Measurements from ENCODE around the gene OR51B2.
"Not testable (repeated sequence)": the region's sequence is repeated elsewhere in the genome, so short reads cannot be mapped to it uniquely, and the experiment has no call there.

OR51B2 gene

GRCh38 chr11:5307256-5308019 is 16.7 kb downstream of the OR51B2 start:
- DNase-seq: no peak

DNA sequence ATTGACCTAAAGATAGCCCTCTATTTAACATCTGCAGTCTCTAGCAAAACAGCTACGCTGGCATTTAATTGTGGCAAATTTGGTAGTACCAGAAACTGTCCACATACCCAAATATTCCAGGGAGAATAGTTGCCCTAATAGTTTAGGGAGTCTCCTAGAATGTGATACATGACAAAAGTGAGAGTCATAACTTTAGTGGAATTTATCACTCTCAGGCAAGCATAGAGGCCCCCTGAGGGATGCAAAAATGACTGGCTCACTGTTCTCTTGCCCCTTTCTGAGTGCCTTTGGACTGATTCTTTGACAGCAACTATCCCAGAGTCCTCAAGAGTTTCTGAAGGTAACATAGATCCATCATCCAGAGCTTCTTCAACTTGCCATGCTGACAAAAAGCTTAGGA is 20.1 kb downstream of the OR51B2 start:
- DNase-seq: no peak

DNA sequence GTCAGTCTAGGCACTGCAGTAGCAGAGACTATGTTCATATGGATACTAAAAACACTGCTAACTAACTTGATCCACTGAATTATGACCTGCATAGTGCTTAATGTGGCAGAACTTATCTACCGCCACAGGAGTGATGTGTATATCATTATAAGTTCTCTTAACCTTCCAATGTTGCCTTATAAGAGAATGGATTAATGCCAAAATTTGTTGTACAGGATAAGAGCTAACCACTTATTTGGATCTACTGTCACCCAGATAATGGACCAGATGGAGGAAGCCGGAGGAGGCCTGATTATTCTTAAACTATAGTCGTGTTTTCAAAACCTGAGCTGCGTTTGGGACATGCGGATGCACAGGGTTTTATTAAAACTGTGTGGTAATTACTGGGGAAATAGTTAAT is 20.5 kb downstream of the OR51B2 start:
- no peak for DNase-seq

DNA sequence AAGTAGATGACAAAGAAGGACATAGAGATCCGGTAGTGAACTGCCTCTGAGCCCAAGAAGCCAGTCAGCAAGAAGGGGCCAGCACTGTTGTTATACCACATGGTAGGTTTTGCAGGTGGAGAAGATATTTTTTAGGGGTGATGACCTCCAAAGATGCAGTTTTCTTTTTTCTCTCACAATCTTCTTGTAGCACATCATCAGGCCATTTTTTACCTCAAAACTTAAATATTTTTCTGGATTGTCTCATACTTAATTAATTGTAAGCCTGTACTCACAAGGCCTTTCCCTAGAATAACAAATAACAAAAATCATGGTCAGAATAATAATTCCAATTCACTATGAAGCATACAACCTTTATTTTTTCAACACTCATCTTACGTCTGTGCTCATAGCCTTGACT is 22.3 kb downstream of the OR51B2 start, which contains the start of gene OR51B4:
Gene OR51B4, minus strand, starts transcription at position 101 of the 400 bp plus-strand sequence. Its CDS starts 0 bp downstream, at position 101.
- DNase-seq: no peak

DNA sequence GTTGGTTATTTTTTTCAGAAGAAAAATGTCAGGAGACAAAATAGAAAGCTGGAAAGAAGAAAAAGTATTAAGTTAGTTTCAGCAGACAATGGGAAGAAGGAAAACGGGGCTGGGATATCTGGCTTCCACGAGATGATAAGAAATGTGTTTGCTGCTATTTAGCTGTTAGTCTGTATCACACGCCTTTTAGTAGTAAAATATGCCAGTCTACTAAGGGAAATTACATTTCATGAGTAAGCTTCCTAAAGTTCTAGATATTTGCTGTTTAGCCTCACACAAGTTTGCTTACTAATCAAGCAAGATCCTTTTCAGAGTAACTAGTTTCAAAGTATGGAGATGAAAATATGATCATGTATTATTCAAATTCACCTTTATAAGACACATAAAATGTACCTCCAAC is 23.8 kb downstream of the OR51B2 start:
- DNase-seq: no peak

GRCh38 chr11:5298451-5298850 is 25.6 kb downstream of the OR51B2 start:
- DNase-seq: no peak

DNA sequence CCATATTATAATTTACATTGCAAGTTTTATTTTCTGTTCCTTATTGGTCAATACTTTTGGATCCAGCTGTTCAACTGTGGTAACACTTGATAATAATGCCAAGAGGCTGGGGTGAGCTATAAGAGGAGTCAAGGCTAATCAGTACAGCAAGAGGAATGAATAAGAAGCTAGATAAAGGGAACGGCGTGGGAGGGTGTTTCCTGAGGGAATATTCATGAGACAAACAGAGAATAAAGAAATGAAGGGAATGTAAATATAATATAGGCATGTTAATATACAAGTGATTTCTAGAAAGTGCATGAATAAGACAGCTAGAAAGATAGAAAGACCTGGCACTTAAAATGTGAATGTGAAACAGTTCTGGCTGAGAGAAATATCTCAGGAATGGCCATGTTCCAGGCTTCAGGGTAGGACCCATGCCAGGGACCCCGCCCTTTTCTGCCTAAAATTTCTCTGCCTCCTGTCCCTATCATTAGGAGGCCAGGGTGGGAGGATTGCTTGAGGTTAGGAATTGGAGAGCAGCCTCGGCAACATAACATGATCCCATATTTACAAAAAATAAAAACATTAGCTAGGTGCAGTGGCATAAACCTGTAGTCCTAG is 26.3 kb downstream of the OR51B2 start:
- DNase-seq: no peak

- not testable (repeated sequence) for DNase-seq
Measured at GRCh38 chr11:5294342-5294995, 29.6 kb downstream of the OR51B2 start.

- DNase-seq: no peak
Measured at GRCh38 chr11:5293028-5293427, 31.1 kb downstream of the OR51B2 start.

GRCh38 chr11:5291207-5291838 is 32.8 kb downstream of the OR51B2 start:
- DNase-seq: no peak

GRCh38 chr11:5290106-5290505 is 34.0 kb downstream of the OR51B2 start:
- no peak for DNase-seq

GRCh38 chr11:5289696-5290095 is 34.4 kb downstream of the OR51B2 start:
- no peak for DNase-seq

- DNase-seq: no peak
Measured at GRCh38 chr11:5288906-5289550, 35.1 kb downstream of the OR51B2 start.

DNA sequence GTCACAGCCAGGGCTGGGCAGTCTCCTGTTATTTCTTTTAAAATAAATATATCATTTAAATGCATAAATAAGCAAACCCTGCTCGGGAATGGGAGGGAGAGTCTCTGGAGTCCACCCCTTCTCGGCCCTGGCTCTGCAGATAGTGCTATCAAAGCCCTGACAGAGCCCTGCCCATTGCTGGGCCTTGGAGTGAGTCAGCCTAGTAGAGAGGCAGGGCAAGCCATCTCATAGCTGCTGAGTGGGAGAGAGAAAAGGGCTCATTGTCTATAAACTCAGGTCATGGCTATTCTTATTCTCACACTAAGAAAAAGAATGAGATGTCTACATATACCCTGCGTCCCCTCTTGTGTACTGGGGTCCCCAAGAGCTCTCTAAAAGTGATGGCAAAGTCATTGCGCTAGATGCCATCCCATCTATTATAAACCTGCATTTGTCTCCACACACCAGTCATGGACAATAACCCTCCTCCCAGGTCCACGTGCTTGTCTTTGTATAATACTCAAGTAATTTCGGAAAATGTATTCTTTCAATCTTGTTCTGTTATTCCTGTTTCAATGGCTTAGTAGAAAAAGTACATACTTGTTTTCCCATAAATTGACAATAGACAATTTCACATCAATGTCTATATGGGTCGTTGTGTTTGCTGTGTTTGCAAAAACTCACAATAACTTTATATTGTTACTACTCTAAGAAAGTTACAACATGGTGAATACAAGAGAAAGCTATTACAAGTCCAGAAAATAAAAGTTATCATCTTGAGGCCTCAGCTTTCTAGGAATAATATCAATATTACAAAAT is 35.8 kb downstream of the OR51B2 start:
- DNase-seq: no peak

- DNase-seq: no peak
Measured at GRCh38 chr11:5286901-5287300, 37.2 kb downstream of the OR51B2 start.

DNA sequence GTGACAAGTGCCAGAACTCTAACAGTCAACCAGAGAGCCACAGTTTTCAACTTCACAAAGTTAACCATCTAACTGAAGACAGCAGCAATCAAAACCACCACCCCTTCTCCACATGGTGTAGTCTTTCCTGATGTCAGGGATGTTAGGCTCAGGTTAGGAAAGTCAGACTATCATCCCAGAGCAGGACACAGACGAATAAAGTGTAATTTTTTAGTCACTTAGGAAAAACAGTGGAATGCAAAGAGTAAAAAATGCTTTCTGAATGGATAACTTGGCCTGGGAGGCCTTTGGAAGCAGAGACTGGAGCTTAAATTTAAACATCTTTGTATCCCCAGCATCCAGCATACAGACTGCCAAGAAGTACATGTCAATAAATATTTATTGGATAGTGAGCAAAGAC is 37.7 kb downstream of the OR51B2 start:
- DNase-seq: no peak

GRCh38 chr11:5285703-5286340 is 38.3 kb downstream of the OR51B2 start:
- DNase-seq: no peak

DNA sequence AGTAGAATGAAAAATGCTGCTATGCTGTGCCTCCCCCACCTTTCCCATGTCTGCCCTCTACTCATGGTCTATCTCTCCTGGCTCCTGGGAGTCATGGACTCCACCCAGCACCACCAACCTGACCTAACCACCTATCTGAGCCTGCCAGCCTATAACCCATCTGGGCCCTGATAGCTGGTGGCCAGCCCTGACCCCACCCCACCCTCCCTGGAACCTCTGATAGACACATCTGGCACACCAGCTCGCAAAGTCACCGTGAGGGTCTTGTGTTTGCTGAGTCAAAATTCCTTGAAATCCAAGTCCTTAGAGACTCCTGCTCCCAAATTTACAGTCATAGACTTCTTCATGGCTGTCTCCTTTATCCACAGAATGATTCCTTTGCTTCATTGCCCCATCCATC is 39.5 kb downstream of the OR51B2 start:
- no peak for DNase-seq

DNA sequence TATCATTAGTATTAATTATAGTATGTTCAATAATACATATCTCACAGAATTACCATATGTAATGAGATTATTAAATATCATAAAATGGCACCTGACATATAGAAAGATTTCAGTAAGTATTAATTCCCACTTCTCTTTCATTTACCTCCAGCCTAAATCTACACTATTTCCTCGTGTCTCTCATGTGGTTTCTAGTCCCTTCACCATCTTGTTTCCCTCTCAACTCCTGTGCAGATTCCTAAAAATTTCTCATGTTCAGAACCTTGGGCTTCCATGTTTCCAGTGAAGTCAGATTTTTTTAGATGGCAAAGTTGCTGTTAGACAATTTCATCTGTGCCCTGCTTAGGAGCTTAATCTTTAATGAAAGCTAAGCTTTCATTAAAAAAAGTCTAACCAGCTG is 40.2 kb downstream of the OR51B2 start:
- no peak for DNase-seq

- no peak for DNase-seq
Measured at GRCh38 chr11:5283086-5283485, 41.0 kb downstream of the OR51B2 start.

GRCh38 chr11:5282628-5283027 is 41.5 kb downstream of the OR51B2 start:
- no peak for DNase-seq

DNA sequence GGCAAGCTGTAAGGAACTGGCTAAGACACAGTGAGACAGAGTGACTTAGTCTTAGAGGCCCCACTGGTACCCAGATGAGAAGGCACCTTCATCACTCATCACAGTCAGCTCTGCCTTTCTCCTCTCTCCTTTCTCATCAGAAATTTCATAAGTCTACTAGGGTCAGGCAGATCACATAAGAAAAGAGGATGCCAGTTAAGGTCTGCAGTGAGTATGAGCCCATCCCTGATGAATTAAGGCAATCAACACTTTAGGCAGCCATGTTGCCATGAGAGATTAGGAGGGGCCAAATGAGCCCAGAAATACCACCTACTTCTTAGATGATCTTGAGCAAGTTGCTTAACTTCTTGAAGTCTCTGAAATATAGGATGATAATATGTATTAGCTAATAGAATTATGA is 42.5 kb downstream of the OR51B2 start:
- DNase-seq: no peak
